SK-N-SH (cell line): Measurements from ENCODE around the gene ZNF790. TPM values are rescaled to one million over a fixed set of nuclear protein-coding genes. Genes with fewer than 3 reads are reported as not detected.

Experiments used
- CTCF ChIA-PET: fragments of 300-600, 350-600 bp; formaldehyde crosslinking; extraction: SDS; loops from one replicate; lab custom pipeline; 2021; lab: Yijun Ruan, JAX
- POLR2A ChIA-PET: fragments of 350-600 bp; sonication (Branson Sonifier 250); formaldehyde crosslinking; extraction: SDS; loops from one replicate; lab custom pipeline; 2020; ENCODE audit warnings: antibody characterized with exemption, inconsistent platforms; lab: Yijun Ruan, JAX
- DNase-seq: peaks from one replicate; pipeline ENCODE4 v3.0.0; 2012
- H2AFZ ChIP-seq: fragments of 200-600 bp; sonication (generic); 2 replicates; pipeline ENCODE4 v1.8.1; 2016; ENCODE audit warnings: antibody characterized with exemption, mild to moderate bottlenecking, low read depth
- H3F3A ChIP-seq: fragments of 200-600 bp; sonication (generic); replicated peaks from 2 replicates; pipeline ENCODE3; 2016; ENCODE audit warnings: antibody characterized with exemption, mild to moderate bottlenecking; ENCODE audit not compliant: insufficient read depth
- H3K27ac ChIP-seq, 2 experiments: fragments of 200-500 bp in 1 of 2; fragments of 200-600 bp in 1 of 2; sonication (Bioruptor generic) in 1 of 2; sonication (generic), shearing (Covaris generic) in 1 of 2; 2 replicates each; pipeline versions ENCODE4 v1.5.1 to v1.6.1; 2014 to 2016; ENCODE audit warnings: low read depth in 2 of 2, inconsistent platforms in 1 of 2, low read length in 1 of 2, mild to moderate bottlenecking in 1 of 2, mixed read lengths in 1 of 2
- H3K27me3 ChIP-seq: fragments of 200-600 bp; sonication (generic), shearing (Covaris generic); 2 replicates; pipeline ENCODE4 v1.6.1; 2016; ENCODE audit warnings: mixed run types; ENCODE audit not compliant: insufficient read depth
- H3K36me3 ChIP-seq, 2 experiments: fragments of 200-500 bp in 1 of 2; fragments of 200-600 bp in 1 of 2; sonication (Bioruptor generic) in 1 of 2; sonication (generic) in 1 of 2; replicated peaks in 1 of 2; 2 replicates each; pipeline versions ENCODE3 to v1.5.1; 2014 to 2016; ENCODE audit warnings: low read length in 1 of 2, mild to moderate bottlenecking in 1 of 2; ENCODE audit not compliant: insufficient read depth in 2 of 2, control insufficient read depth in 1 of 2
- H3K4me1 ChIP-seq, 2 experiments: fragments of 200-500 bp in 1 of 2; fragments of 200-600 bp in 1 of 2; sonication (Bioruptor generic) in 1 of 2; sonication (generic), shearing (Covaris generic) in 1 of 2; 2 replicates each; pipeline versions ENCODE4 v1.5.1 to v1.6.1; 2014 to 2016; ENCODE audit warnings: low read depth in 1 of 2, low read length in 1 of 2, mixed run types in 1 of 2; ENCODE audit not compliant: insufficient read depth in 2 of 2, control insufficient read depth in 1 of 2
- H3K4me2 ChIP-seq: fragments of 200-600 bp; sonication (generic), shearing (Covaris generic); 2 replicates; pipeline ENCODE4 v1.6.1; 2017; ENCODE audit warnings: mixed run types
- H3K4me3 ChIP-seq, 2 experiments: fragments of 200-500 bp in 1 of 2; fragments of 200-600 bp in 1 of 2; sonication (Bioruptor generic) in 1 of 2; sonication (generic), shearing (Covaris generic) in 1 of 2; 2 replicates each; pipeline versions ENCODE4 v1.5.1 to v1.8.1; 2014 to 2016; ENCODE audit warnings: low read depth in 2 of 2, inconsistent platforms in 1 of 2, low read length in 1 of 2, mild to moderate bottlenecking in 1 of 2, mixed read lengths in 1 of 2, moderate library complexity in 1 of 2
- H3K79me2 ChIP-seq: fragments of 200-600 bp; sonication (generic); 2 replicates; pipeline ENCODE4 v1.8.1; 2017; ENCODE audit warnings: mild to moderate bottlenecking; ENCODE audit not compliant: insufficient read depth
- H3K9ac ChIP-seq: fragments of 200-600 bp; sonication (generic); 2 replicates; pipeline ENCODE4 v1.6.1; 2017; ENCODE audit warnings: mixed run types
- H3K9me2 ChIP-seq: fragments of 200-600 bp; sonication (generic); 2 replicates; pipeline ENCODE4 v1.6.1; 2017; ENCODE audit warnings: mixed run types
- H3K9me3 ChIP-seq: fragments of 200-600 bp; sonication (generic); 2 replicates; pipeline ENCODE4 v1.6.1; 2017; ENCODE audit warnings: mixed run types, mild to moderate bottlenecking, moderate library complexity
- H4K20me1 ChIP-seq: fragments of 200-600 bp; sonication (generic); 2 replicates; pipeline ENCODE4 v1.6.1; 2017; ENCODE audit warnings: mild to moderate bottlenecking, mixed run types; ENCODE audit not compliant: insufficient read depth
- ELF1 ChIP-seq: IDR thresholded peaks from 2 replicates; pipeline ENCODE4 v1.4.0; 2012
- EZH2phosphoT487 ChIP-seq: fragments of 200-600 bp; sonication (generic); IDR thresholded peaks from 2 replicates; pipeline ENCODE4 v1.6.1; 2017; ENCODE audit warnings: low read depth, mixed run types, mild to moderate bottlenecking, antibody characterized with exemption, moderate library complexity, borderline replicate concordance
- FOXM1 ChIP-seq: IDR thresholded peaks from 2 replicates; pipeline ENCODE4 v1.4.0; 2012; ENCODE audit warnings: low read depth, mild to moderate bottlenecking
- JUND ChIP-seq: IDR thresholded peaks from 2 replicates; pipeline ENCODE4 v1.4.0; 2012
- MXI1 ChIP-seq: IDR thresholded peaks from 2 replicates; pipeline ENCODE4 v1.6.1; 2012; ENCODE audit warnings: mild to moderate bottlenecking, low read depth, low read length, improper control_type of control experiment
- NRF1 ChIP-seq: IDR thresholded peaks from 2 replicates; pipeline ENCODE4 v1.6.1; 2012; ENCODE audit warnings: low read depth, mild to moderate bottlenecking, low read length
- PBX3 ChIP-seq: IDR thresholded peaks from 2 replicates; pipeline ENCODE4; 2012
- RAD21 ChIP-seq: IDR thresholded peaks from 2 replicates; pipeline ENCODE4 v1.6.1; 2012; ENCODE audit warnings: mild to moderate bottlenecking, low read length
- RCOR1 ChIP-seq: fragments of 150-350 bp; IDR thresholded peaks from 2 replicates; pipeline ENCODE4 v1.6.1; 2017; ENCODE audit warnings: antibody characterized with exemption, low read length
- RFX5 ChIP-seq: IDR thresholded peaks from 2 replicates; pipeline ENCODE4 v1.6.1; 2012; ENCODE audit warnings: mild to moderate bottlenecking, improper control_type of control experiment, low read length
- RXRA ChIP-seq: IDR thresholded peaks from 2 replicates; pipeline ENCODE4 v1.4.0; 2012; ENCODE audit warnings: low read depth, mild to moderate bottlenecking, borderline replicate concordance
- TCF12 ChIP-seq: IDR thresholded peaks from 2 replicates; pipeline ENCODE4 v1.4.0; 2012
- TEAD4 ChIP-seq: IDR thresholded peaks from 2 replicates; pipeline ENCODE4 v1.4.0; 2012; ENCODE audit warnings: mild to moderate bottlenecking, borderline replicate concordance; ENCODE audit not compliant: insufficient read depth
- USF2 ChIP-seq: fragments of 150-350 bp; IDR thresholded peaks from 2 replicates; pipeline ENCODE4 v1.6.1; 2017; ENCODE audit warnings: antibody characterized with exemption, low read length, low read depth, borderline replicate concordance
- YY1 ChIP-seq: IDR thresholded peaks from 2 replicates; pipeline ENCODE4 v1.4.0; 2012; ENCODE audit warnings: low read depth, mild to moderate bottlenecking
- WGBS: methylation state at CpG from one replicate; pipeline ENCODE4 v1.1.6; 2017; ENCODE audit warnings: low lambda C conversion rate; 5-methylcytosine and 5-hydroxymethylcytosine counted together
- polyA plus RNA-seq, 3 experiments: library from polyadenylated mRNA; depleted of rRNA; stranded (reverse); fragments of >200 nt; gene quantifications; 2 replicates each; pipeline ENCODE4 v1.2.3, GENCODE V29; 2012
- TF ChIP-seq, protein P1 (sequence below): IDR thresholded peaks from 2 replicates; pipeline ENCODE4 v1.4.0; 2012; ENCODE audit warnings: low read depth, borderline replicate concordance
- TF ChIP-seq, protein P2 (sequence below): IDR thresholded peaks from 2 replicates; pipeline ENCODE4 v1.6.1; 2012; ENCODE audit warnings: mild to moderate bottlenecking, low read depth, low read length, moderate library complexity
- TF ChIP-seq, protein P3 (sequence below): fragments of 200-600 bp; sonication (generic); IDR thresholded peaks from 2 replicates; pipeline ENCODE4 v1.6.1; 2017; ENCODE audit warnings: antibody characterized with exemption, mild to moderate bottlenecking, moderate library complexity

ZNF790 gene
- polyA plus RNA-seq, 1 of the 3 experiments (the other 2 are of a cell fraction), result 2.2 TPM

- peaks cover 47% of the 10 kb centered on the region; the same call in 1 of the 2 replicates for H3K79me2 ChIP-seq
- POLR2A ChIA-PET, result no interaction called here
- no peak overlapping the region for H3K9ac ChIP-seq
- peaks cover 19% of the 10 kb centered on the region; the same call in 1 of the 2 replicates for H3K9me3 ChIP-seq
- no peak overlapping the region for H3K27ac ChIP-seq
- no peak for DNase-seq
- TF ChIP-seq FOXM1 (no peak), ELF1 (no peak), NRF1 (no peak), MXI1 (no peak), TEAD4 (no peak), TCF12 (no peak), RCOR1 (no peak), RFX5 (no peak), EZH2phosphoT487 (no peak), RAD21 (no peak), YY1 (no peak), RXRA (no peak), USF2 (no peak), PBX3 (no peak), JUND (no peak)
- TF ChIP-seq, protein P1, sequence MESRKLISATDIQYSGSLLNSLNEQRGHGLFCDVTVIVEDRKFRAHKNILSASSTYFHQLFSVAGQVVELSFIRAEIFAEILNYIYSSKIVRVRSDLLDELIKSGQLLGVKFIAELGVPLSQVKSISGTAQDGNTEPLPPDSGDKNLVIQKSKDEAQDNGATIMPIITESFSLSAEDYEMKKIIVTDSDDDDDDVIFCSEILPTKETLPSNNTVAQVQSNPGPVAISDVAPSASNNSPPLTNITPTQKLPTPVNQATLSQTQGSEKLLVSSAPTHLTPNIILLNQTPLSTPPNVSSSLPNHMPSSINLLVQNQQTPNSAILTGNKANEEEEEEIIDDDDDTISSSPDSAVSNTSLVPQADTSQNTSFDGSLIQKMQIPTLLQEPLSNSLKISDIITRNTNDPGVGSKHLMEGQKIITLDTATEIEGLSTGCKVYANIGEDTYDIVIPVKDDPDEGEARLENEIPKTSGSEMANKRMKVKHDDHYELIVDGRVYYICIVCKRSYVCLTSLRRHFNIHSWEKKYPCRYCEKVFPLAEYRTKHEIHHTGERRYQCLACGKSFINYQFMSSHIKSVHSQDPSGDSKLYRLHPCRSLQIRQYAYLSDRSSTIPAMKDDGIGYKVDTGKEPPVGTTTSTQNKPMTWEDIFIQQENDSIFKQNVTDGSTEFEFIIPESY, result no peak
- TF ChIP-seq, protein P2, sequence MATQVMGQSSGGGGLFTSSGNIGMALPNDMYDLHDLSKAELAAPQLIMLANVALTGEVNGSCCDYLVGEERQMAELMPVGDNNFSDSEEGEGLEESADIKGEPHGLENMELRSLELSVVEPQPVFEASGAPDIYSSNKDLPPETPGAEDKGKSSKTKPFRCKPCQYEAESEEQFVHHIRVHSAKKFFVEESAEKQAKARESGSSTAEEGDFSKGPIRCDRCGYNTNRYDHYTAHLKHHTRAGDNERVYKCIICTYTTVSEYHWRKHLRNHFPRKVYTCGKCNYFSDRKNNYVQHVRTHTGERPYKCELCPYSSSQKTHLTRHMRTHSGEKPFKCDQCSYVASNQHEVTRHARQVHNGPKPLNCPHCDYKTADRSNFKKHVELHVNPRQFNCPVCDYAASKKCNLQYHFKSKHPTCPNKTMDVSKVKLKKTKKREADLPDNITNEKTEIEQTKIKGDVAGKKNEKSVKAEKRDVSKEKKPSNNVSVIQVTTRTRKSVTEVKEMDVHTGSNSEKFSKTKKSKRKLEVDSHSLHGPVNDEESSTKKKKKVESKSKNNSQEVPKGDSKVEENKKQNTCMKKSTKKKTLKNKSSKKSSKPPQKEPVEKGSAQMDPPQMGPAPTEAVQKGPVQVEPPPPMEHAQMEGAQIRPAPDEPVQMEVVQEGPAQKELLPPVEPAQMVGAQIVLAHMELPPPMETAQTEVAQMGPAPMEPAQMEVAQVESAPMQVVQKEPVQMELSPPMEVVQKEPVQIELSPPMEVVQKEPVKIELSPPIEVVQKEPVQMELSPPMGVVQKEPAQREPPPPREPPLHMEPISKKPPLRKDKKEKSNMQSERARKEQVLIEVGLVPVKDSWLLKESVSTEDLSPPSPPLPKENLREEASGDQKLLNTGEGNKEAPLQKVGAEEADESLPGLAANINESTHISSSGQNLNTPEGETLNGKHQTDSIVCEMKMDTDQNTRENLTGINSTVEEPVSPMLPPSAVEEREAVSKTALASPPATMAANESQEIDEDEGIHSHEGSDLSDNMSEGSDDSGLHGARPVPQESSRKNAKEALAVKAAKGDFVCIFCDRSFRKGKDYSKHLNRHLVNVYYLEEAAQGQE, result no peak
- TF ChIP-seq, protein P3, sequence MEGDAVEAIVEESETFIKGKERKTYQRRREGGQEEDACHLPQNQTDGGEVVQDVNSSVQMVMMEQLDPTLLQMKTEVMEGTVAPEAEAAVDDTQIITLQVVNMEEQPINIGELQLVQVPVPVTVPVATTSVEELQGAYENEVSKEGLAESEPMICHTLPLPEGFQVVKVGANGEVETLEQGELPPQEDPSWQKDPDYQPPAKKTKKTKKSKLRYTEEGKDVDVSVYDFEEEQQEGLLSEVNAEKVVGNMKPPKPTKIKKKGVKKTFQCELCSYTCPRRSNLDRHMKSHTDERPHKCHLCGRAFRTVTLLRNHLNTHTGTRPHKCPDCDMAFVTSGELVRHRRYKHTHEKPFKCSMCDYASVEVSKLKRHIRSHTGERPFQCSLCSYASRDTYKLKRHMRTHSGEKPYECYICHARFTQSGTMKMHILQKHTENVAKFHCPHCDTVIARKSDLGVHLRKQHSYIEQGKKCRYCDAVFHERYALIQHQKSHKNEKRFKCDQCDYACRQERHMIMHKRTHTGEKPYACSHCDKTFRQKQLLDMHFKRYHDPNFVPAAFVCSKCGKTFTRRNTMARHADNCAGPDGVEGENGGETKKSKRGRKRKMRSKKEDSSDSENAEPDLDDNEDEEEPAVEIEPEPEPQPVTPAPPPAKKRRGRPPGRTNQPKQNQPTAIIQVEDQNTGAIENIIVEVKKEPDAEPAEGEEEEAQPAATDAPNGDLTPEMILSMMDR, result no peak
- H2AFZ ChIP-seq, result no peak overlapping the region
- H3K4me1 ChIP-seq, result no peaks in the 10 kb centered on the region
- H4K20me1 ChIP-seq, result no peaks in the 10 kb centered on the region
- no peak overlapping the region; a peak in 1 of 4 replicates for H3K4me3 ChIP-seq
- H3F3A ChIP-seq, result peaks cover 9% of the 10 kb centered on the region
- H3K4me2 ChIP-seq, result no peak overlapping the region
- peaks cover 18 to 80% of the 10 kb centered on the region in 2 experiments for H3K36me3 ChIP-seq
- CTCF ChIA-PET, result no interaction called here
- no peaks in the 10 kb centered on the region for H3K27me3 ChIP-seq
- H3K9me2 ChIP-seq, result no peaks in the 10 kb centered on the region
- 78% methylated on average over 1 of the region's 1 CpG for WGBS
These were observed 32.8 kb downstream of the ZNF790 start for GRCh38 chr19:36805364-36805763.
